DMS53 treated with DMSO at 0.1 percent for 48 hours (cell line): Measurements from ENCODE around the gene SLCO3A1.
"Not testable (repeated sequence)": the region's sequence is repeated elsewhere in the genome, so short reads cannot be mapped to it uniquely, and the experiment has no call there.

ENCODE experiments used
- DNase-seq: peaks from one replicate; lab custom pipeline; 2025; ENCODE audit not compliant: unreplicated experiment; lab: John Stamatoyannopoulos, UW

SLCO3A1 gene

GRCh38 chr15:92028389-92028724, 174.8 kb downstream of the SLCO3A1 start:
- no peak for DNase-seq

- no peak for DNase-seq
Observed at GRCh38 chr15:92029767-92030166, 176.3 kb downstream of the SLCO3A1 start.

DNA sequence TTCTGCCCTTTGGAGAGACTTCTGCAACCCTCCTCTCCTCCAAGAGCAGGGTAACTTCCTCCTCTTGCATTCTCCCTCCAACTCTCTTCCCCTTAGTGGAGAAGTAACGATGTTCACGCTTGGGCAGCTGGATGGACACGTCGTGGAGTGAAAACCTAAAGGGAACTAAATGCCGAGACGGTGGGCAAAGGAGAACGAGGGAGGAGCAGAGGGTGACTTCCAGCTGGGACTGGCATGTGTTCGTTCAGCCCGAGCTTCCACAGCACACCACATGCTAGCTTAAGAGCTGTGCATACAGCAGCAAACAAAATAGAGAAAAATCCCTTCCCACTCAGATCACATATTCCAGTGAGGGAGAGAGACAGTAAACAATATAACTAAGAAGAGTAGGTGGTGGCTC, 179.8 kb downstream of the SLCO3A1 start:
- DNase-seq: no peak

GRCh38 chr15:92033723-92034122, 180.2 kb downstream of the SLCO3A1 start:
- no peak for DNase-seq

- no peak for DNase-seq
Observed at GRCh38 chr15:92034227-92034626, 180.7 kb downstream of the SLCO3A1 start.

GRCh38 chr15:92035551-92035950, 182.0 kb downstream of the SLCO3A1 start:
- no peak for DNase-seq

DNA sequence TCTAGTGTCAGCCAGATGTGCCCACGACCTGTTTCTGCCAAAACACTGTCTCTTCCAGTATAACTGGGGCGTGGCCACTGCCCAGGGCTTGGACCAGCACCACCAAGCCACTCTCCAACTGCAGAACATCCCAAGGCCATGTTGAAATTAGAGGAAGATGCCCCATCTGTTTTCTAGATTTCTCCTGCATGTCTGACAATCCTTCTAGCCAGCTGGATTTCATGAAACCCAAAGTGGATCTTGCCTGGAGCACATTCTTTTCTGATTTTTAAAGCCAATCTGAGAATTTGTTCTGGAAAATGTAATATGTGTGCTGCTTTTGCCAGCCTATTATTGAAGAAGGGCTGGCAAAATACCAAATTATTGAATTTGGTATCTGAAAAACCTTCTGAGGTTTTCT, 182.5 kb downstream of the SLCO3A1 start:
- no peak for DNase-seq

- no peak for DNase-seq
Observed at GRCh38 chr15:92037491-92037890, 184.0 kb downstream of the SLCO3A1 start.

DNA sequence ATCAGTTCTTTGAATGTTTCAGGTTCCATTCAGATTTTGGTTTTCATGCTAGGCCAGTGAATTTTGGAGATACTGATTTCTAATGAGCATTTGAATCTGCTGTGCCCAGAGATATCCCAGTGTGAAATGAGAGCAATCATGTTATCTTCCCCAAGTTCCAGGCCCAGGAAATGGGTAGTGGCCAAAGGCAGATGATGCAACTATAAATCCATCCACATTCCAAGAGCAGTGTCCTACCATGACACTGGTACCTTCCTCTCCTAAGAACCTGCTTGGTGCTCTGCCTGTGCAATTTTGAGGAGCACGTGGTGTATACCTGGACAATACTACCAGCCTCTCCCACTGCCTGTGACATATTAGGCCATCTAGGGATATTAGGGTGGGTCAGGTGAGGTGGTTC, 186.8 kb downstream of the SLCO3A1 start:
- DNase-seq: no peak

DNA sequence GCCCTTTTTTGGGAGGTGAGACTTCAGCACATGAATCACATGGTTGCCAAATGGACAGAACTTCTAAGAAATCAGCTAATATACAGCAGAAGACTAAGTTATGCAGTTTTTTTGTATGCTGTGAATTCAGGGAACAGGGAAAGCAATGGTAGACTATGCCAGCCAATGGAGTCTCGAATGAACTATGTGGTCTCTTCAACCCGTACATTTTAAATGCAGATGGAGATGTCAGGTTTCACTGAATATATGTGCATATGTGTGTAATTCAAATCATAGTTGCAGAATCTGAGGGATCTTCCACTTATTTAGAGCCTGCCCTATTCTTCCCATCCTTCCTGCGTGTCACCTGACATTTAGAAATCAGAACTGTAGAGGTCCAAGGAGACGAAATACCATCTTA, 187.9 kb downstream of the SLCO3A1 start:
- DNase-seq: no peak

DNA sequence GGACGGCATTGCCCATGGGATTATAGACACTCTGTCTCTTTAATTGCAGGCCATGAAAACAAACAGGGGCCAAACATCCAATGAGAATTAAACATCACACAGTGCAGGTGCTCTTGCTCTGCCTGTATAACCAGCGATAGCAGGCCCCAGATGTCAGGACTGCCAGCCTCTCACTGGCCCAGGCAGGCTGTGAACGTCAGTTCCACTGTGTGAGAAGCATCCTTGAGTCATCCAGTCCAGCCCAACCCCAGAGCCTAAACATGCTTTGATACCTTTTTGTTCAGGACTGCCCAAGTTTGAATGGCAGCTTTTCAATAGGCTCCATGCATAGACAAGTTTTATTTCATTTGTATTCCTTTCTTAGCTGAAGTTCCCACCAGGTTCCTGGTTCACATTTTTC, 189.8 kb downstream of the SLCO3A1 start:
- no peak for DNase-seq

DNA sequence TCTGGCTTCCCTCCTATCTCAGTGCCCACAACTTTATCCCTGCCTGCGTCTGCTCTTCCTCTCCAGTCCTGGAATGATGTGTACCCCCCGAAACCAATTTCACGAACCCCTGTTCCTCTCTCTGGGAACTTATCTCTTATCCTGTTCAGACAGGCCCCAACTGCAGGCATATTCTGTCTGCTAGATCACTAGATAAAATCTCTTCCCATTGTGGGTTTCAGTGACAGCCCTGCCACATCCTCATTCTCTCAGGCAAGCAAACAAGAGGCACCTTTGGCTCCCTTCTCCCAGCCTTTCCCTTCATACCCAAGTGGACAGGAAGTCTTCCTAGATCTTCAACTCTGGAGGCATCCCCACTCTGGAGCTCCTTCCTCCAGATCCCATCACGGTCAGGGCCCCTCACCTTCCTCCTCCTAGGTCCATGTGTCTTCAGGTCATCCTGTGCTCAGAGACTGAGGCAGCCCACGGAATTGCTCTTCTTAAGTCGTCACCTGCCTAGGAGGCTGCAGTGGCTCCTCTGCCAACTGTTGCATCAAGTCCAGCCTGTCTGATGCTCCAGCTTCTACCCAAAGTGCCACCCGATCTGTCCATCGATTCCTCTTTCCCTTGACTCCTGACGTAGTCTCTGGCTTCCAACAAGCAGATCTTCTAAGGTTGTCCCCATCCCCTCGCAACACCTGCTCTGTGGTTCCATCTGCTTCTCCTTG, 190.8 kb downstream of the SLCO3A1 start:
- no peak for DNase-seq

GRCh38 chr15:92047900-92048299, 194.4 kb downstream of the SLCO3A1 start:
- no peak for DNase-seq

DNA sequence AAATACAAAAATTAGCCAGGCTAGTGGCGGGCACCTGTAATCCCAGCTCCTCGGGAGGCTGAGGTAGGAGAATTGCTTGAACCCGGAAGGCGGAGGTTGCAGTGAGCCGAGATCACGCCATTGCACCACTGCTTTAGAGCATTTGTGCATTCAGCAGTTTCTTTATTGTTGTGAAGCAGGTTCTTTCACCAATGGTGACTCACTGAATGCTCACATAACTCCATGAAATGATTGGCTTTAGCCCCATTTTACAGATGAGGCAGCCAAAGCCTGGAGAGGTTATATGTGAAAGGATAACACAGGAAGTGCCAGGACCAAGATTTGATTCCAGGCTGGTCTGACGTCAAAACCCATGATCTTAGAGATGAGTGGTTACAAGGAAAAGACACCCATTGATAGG, 195.2 kb downstream of the SLCO3A1 start:
- no peak for DNase-seq

- no peak for DNase-seq
Observed at GRCh38 chr15:92049290-92049989, 195.9 kb downstream of the SLCO3A1 start.

DNA sequence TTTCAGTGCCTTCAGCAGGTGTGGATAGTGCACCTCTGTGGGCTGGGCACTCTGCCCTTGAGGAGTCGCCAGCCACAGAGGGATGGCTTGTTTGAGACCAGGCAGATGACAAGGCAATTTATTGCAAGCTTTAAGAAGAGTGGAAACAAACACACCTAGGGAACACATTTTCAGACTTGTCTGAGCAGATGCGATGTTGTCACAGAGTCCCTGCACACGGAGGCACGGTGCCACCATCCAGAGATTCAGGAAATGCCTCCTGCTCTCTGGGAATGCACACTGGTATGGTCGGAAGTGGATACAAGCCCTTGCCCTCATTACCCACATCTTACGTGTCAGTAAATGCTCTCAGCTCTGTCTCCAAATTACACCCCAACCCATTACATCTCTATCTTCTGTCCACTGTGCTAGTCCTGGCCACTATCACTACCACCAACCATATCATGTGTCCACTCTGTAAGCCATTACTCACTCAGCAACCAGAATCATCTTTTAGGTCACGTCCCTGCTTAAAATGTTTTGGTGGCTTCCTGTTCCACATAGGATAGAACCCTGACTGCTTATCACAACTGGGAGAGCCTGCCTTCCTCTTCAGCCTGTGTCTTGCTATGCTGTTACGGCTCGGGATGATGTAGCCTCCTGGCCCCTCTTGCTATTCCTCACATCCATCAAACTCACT, 196.9 kb downstream of the SLCO3A1 start:
- DNase-seq: no peak

DNA sequence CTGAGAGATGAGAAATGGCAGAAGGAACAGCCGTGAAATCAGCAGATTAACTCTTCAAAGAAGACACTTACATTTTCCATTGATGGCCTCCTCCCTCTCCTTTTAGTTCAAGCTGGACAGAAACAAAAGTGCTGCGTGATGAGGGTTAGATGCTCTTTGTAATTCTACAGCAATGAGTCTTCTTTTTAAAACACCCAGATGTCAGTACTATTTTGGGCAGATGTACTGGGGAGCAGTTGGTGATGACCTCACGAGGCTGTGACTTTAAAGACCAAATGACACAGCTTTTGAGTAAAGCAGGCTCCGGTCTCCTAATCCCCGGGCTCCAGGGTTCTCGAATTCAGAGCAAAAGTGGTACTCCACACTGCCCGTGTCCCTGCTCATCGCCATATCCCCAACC, 198.2 kb downstream of the SLCO3A1 start:
- DNase-seq: no peak

DNA sequence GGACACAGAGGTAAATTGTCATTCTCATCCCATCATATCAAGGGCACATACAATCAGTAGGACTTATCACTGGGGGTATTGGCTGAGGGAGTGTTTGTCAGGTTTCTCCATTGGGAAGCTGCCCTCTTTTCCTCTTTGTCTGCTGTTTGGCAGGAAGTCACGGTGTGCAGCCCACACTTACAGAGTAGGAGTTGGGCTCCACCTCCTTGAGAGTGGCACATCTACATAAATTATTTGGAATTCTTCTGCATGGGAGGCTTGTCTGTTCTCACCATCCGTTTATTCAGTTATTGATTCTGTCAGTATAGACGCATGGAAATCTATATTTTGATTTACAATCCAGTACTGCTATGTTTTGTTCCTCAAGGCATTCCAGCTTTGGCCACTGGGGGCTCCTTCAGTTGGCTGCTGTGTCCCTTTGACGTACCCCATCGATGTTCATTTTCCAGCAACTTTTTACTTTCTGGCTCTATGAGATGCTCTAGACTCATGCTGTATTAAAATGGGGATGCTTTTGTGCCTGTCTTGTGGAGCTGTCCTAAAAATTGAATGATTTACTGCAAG, 200.3 kb downstream of the SLCO3A1 start:
- no peak for DNase-seq

DNA sequence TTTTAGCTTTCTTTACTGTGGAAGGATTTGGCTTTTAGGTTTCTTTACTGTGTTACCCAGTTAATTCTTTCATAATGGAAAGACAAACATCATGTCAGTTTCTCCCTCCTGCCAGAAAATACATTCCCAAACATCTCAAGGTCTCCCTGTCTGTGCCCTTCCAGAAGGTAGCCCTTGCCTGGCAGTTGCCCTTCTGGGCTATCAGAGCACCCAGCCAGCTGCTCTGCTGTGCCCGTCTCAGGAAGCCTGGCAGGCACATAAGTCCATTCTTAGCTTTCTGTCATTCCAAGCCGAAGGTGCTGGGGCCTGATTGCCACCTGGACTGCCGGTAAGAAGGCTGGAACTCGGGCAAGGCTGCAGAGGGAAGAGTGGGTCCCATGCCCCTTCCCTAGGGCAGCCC, 203.4 kb downstream of the SLCO3A1 start:
- no peak for DNase-seq

- no peak for DNase-seq
Observed at GRCh38 chr15:92059036-92059970, 205.8 kb downstream of the SLCO3A1 start.

GRCh38 chr15:92059971-92060311, 206.4 kb downstream of the SLCO3A1 start:
- DNase-seq: not testable (repeated sequence)
